NB4 (cell line): ENCODE data around the gene NR4A3.

Experiments
- CTCF ChIP-seq: IDR thresholded peaks from one replicate; pipeline ENCODE4 v1.5.1; 2012; ENCODE audit warnings: low read depth, low read length
- MYC ChIP-seq: IDR thresholded peaks from 2 replicates; pipeline ENCODE4 v1.6.1; 2011; ENCODE audit warnings: low read depth, low read length
- POLR2A ChIP-seq: IDR thresholded peaks from 2 replicates; pipeline ENCODE4 v1.6.1; 2011; ENCODE audit warnings: mild to moderate bottlenecking; ENCODE audit not compliant: insufficient read length; ENCODE audit errors: extremely low read depth

DNA sequence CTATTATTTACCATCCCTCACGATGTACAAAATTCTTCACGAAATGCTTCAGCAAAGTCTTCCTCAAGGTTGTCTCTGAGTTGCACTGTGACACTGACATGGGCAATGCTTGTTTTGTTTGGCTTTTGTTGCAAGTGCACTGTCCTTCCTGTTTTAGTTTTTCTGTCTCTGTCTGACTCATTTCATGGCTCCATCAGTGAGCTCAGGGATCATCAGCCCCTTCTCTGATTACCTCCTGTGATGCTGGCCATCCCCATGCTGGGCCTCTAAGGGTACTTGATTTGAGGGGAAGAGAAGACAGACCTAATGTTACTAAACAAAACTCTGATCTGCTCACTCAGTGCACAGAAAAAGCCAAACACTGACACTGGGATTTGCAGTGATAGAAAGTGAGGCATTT is 47.2 kb downstream of the NR4A3 start:
- TF ChIP-seq POLR2A, result no peak
- no peak for TF ChIP-seq CTCF
- no peak for TF ChIP-seq MYC
